GM21723 (cell line): ENCODE results near the gene LIMCH1.

Source experiments
- ATAC-seq: cut with Tn5 transposase; IDR thresholded peaks from one replicate; pipeline ENCODE4 v1.9.1; 2021; ENCODE audit warnings: mild to moderate bottlenecking, moderate library complexity; ENCODE audit not compliant: unreplicated experiment

Gene LIMCH1

GRCh38 chr4:41528512-41529205, 9.3 kb upstream of the LIMCH1 start:
- no peak for ATAC-seq

GRCh38 chr4:41530741-41531140, 7.2 kb upstream of the LIMCH1 start:
- no peak for ATAC-seq

- ATAC-seq, result no peak
Observed at GRCh38 chr4:41532336-41532735, 5.6 kb upstream of the LIMCH1 start.

GRCh38 chr4:41532882-41533281, 5.1 kb upstream of the LIMCH1 start:
- ATAC-seq, result no peak

GRCh38 chr4:41533680-41534079, 4.3 kb upstream of the LIMCH1 start:
- ATAC-seq, result no peak

- ATAC-seq, result no peak
Observed at GRCh38 chr4:41534404-41534803, 3.6 kb upstream of the LIMCH1 start.

- no peak for ATAC-seq
Observed at GRCh38 chr4:41535911-41536371, 2.0 kb upstream of the LIMCH1 start.

GRCh38 chr4:41537292-41537890, 566 bp upstream of the LIMCH1 start:
- no peak for ATAC-seq

- no peak for ATAC-seq
Observed at GRCh38 chr4:41538887-41539498, 1.0 kb downstream of the LIMCH1 start.

- no peak for ATAC-seq
Observed at GRCh38 chr4:41539711-41540110, 1.8 kb downstream of the LIMCH1 start.

- ATAC-seq, result no peak
Observed at GRCh38 chr4:41540687-41541086, 2.7 kb downstream of the LIMCH1 start.

GRCh38 chr4:41541687-41542094, 3.7 kb downstream of the LIMCH1 start:
- ATAC-seq, result no peak

- ATAC-seq, result no peak
Observed at GRCh38 chr4:41542526-41543275, 4.7 kb downstream of the LIMCH1 start.

- ATAC-seq, result no peak
Observed at GRCh38 chr4:41545238-41545637, 7.3 kb downstream of the LIMCH1 start.

GRCh38 chr4:41546638-41547037, 8.7 kb downstream of the LIMCH1 start:
- no peak for ATAC-seq

- no peak for ATAC-seq
Observed at GRCh38 chr4:41548305-41548880, 10.4 kb downstream of the LIMCH1 start.

GRCh38 chr4:41549478-41549877, 11.5 kb downstream of the LIMCH1 start:
- no peak for ATAC-seq

- ATAC-seq, result no peak
Observed at GRCh38 chr4:41550308-41550707, 12.4 kb downstream of the LIMCH1 start.

- no peak for ATAC-seq
Observed at GRCh38 chr4:41551536-41551935, 13.6 kb downstream of the LIMCH1 start.

GRCh38 chr4:41554905-41555304, 16.9 kb downstream of the LIMCH1 start:
- no peak for ATAC-seq

GRCh38 chr4:41556526-41556925, 18.6 kb downstream of the LIMCH1 start:
- ATAC-seq, result no peak
